Loucy (cell line): Measurements from ENCODE around the gene ELOF1.

Experiments used
- H2AFZ ChIP-seq: fragments of 200-600 bp; sonication (generic); 2 replicates; pipeline ENCODE4 v1.6.0; 2016; ENCODE audit warnings: antibody characterized with exemption, mild to moderate bottlenecking, low read length, moderate library complexity
- H3F3A ChIP-seq: fragments of 200-600 bp; 2 replicates; pipeline ENCODE4 v1.6.0; 2016; ENCODE audit warnings: antibody characterized with exemption, low read depth, mild to moderate bottlenecking
- H3K27me3 ChIP-seq: fragments of 200-600 bp; sonication (generic); 2 replicates; pipeline ENCODE4 v1.6.1; 2014; ENCODE audit warnings: low read length, mild to moderate bottlenecking; ENCODE audit not compliant: insufficient read depth, poor library complexity, severe bottlenecking
- H3K36me3 ChIP-seq: fragments of 200-600 bp; sonication (generic); 2 replicates; pipeline ENCODE4 v1.6.1; 2016; ENCODE audit warnings: low read length; ENCODE audit not compliant: insufficient read depth
- H3K4me1 ChIP-seq: fragments of 200-600 bp; sonication (generic); 2 replicates; pipeline ENCODE4 v1.5.1; 2014; ENCODE audit warnings: low read length, mild to moderate bottlenecking; ENCODE audit not compliant: insufficient read depth, poor library complexity, severe bottlenecking
- H3K4me2 ChIP-seq: fragments of 200-600 bp; sonication (generic); 2 replicates; pipeline ENCODE4 v1.6.0; 2014; ENCODE audit warnings: antibody characterized with exemption, low read length, low read depth, mild to moderate bottlenecking; ENCODE audit not compliant: poor library complexity, severe bottlenecking
- H3K4me3 ChIP-seq: fragments of 200-600 bp; sonication (generic); 2 replicates; pipeline ENCODE4 v1.5.1; 2014; ENCODE audit warnings: low read length, mild to moderate bottlenecking, mixed read lengths; ENCODE audit not compliant: poor library complexity, severe bottlenecking
- H3K79me2 ChIP-seq: fragments of 200-600 bp; sonication (generic); 2 replicates; pipeline ENCODE4 v1.6.1; 2014; ENCODE audit warnings: low read length; ENCODE audit not compliant: insufficient read depth
- H3K9ac ChIP-seq: fragments of 200-600 bp; sonication (generic); 2 replicates; pipeline ENCODE4 v1.6.0; 2014; ENCODE audit warnings: mild to moderate bottlenecking, low read depth, low read length, moderate library complexity; ENCODE audit not compliant: poor library complexity, severe bottlenecking
- H3K9me2 ChIP-seq: fragments of 200-600 bp; sonication (generic); replicated peaks from 2 replicates; pipeline ENCODE4 v1.6.1; 2016; ENCODE audit warnings: low read depth, low read length, mixed read lengths
- H3K9me3 ChIP-seq: fragments of 200-600 bp; sonication (generic); 2 replicates; pipeline ENCODE4 v1.6.1; 2014; ENCODE audit warnings: mild to moderate bottlenecking, antibody characterized with exemption, low read length, low read depth; ENCODE audit not compliant: insufficient read depth
- H4K20me1 ChIP-seq: fragments of 200-600 bp; sonication (generic); 2 replicates; pipeline ENCODE4 v1.6.0; 2014; ENCODE audit warnings: antibody characterized with exemption, low read length, mild to moderate bottlenecking; ENCODE audit not compliant: insufficient read depth, poor library complexity, severe bottlenecking
- CTCF ChIP-seq: fragments of 200-600 bp; sonication (generic); conservative IDR thresholded peaks from 2 replicates; pipeline ENCODE4 v1.5.1; 2014; ENCODE audit warnings: mild to moderate bottlenecking, antibody characterized with exemption, low read length
- EZH2phosphoT487 ChIP-seq: fragments of 200-600 bp; IDR thresholded peaks from 2 replicates; pipeline ENCODE4 v1.6.1; 2018; ENCODE audit warnings: antibody characterized with exemption, mild to moderate bottlenecking, moderate library complexity, borderline replicate concordance

ELOF1 gene

GRCh38 chr19:11555246-11555645, 3.8 kb downstream of the ELOF1 start:
- Histone ChIP-seq H3K36me3 (peaks cover 9% of the 10 kb centered on the region; the same call in 1 of the 2 replicates), H3K79me2 (peaks cover 36% of the 10 kb centered on the region), H3K4me3 (no peak overlapping the region), H3K9me3 (no peaks in the 10 kb centered on the region), H3F3A (no peaks in the 10 kb centered on the region), H3K27me3 (no peaks in the 10 kb centered on the region), H3K9me2 (no peaks in the 10 kb centered on the region), H3K4me2 (no peak overlapping the region), H2AFZ (no peak overlapping the region), H3K4me1 (peaks cover 7% of the 10 kb centered on the region), H4K20me1 (peaks cover 13% of the 10 kb centered on the region), H3K9ac (no peak overlapping the region)
- TF ChIP-seq CTCF (no peak), EZH2phosphoT487 (no peak)

DNA sequence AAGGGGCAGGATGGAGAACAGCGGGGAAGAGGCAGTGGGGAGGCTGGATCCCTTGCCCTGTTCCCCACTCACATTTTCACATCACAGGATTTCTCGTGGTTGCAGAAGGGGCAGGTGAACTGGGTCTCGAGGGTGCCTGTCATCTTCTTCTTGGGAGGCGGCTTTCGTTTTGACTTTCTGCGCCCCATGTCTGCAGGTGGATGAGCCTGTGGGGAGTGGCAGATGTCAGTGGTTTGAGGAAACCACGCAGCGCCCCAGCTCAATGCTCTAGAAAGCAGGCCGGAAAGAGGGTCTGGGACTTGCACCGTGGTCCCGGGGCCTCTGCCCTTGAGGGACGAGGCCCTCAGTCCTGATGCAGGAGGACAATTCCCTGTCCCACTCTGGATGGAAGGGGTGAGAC, 4.9 kb downstream of the ELOF1 start:
- H4K20me1 ChIP-seq: peaks cover 13% of the 10 kb centered on the region
- no peak overlapping the region for H3K4me3 ChIP-seq
- H3K4me2 ChIP-seq: no peak overlapping the region
- H3K9ac ChIP-seq: no peak overlapping the region
- peaks cover 9% of the 10 kb centered on the region; the same call in 1 of the 2 replicates for H3K36me3 ChIP-seq
- H3F3A ChIP-seq: no peaks in the 10 kb centered on the region
- H3K79me2 ChIP-seq: peaks cover 36% of the 10 kb centered on the region
- no peak overlapping the region for H2AFZ ChIP-seq
- no peak for TF ChIP-seq CTCF
- no peak for TF ChIP-seq EZH2phosphoT487
- no peaks in the 10 kb centered on the region for H3K27me3 ChIP-seq
- no peaks in the 10 kb centered on the region for H3K9me3 ChIP-seq
- H3K4me1 ChIP-seq: peaks cover 6% of the 10 kb centered on the region
- H3K9me2 ChIP-seq: no peaks in the 10 kb centered on the region

DNA sequence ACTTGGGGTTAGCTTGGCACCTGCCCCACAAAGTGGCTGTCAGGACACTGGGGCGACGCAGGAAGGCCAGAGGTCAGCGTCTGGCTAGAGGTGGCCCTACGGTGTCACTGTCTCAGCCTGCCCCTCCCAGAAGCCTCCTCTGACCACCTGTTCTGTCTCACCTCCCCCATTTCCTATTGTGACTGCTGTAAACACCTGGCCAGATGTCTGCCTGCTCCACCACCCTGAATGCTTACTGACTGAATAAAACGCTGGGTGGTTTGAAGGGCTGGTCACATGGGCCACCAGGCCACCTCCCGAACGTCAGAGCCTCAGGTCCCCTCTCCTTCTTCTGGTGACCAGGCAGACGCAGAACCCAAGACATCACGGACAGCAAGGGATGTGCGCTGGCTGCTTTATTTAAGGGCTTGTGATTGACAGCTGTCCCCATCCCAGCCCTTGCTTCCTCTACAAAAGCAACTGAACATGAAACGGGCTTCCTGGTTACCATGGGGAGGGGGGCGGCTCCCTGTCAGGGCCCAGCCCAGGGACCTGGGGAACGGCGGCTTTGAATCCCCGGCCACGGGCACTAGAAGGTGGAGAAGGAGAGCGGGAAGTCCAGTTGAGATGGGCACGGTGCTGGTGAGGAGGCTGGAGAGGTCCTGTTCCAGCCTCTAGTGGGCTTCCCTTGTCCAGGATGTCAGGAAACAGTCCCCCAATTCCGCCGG, 6.2 kb downstream of the ELOF1 start:
- H3K9me2 ChIP-seq: no peaks in the 10 kb centered on the region
- no peaks in the 10 kb centered on the region for H3K27me3 ChIP-seq
- peaks cover 9% of the 10 kb centered on the region; the same call in 1 of the 2 replicates for H3K36me3 ChIP-seq
- no peak overlapping the region for H3K9ac ChIP-seq
- no peak overlapping the region for H3K4me3 ChIP-seq
- no peak for TF ChIP-seq EZH2phosphoT487
- TF ChIP-seq CTCF: no peak
- peaks cover 2% of the 10 kb centered on the region for H3K4me1 ChIP-seq
- no peaks in the 10 kb centered on the region for H3F3A ChIP-seq
- no peak overlapping the region for H2AFZ ChIP-seq
- peaks cover 3% of the 10 kb centered on the region for H4K20me1 ChIP-seq
- H3K4me2 ChIP-seq: no peak overlapping the region
- H3K9me3 ChIP-seq: no peaks in the 10 kb centered on the region
- peaks cover 25% of the 10 kb centered on the region for H3K79me2 ChIP-seq
